AG08396 (cell line): Measurements from ENCODE around the gene GOLT1A.
A peak's percentile ranks its signal among the peaks of the same experiment; 100 is the strongest.

Source experiments
- DNase-seq: peaks from one replicate; pipeline ENCODE4 v3.0.0; 2012; ENCODE audit warnings: low spot score, mixed read lengths

GOLT1A gene

DNA sequence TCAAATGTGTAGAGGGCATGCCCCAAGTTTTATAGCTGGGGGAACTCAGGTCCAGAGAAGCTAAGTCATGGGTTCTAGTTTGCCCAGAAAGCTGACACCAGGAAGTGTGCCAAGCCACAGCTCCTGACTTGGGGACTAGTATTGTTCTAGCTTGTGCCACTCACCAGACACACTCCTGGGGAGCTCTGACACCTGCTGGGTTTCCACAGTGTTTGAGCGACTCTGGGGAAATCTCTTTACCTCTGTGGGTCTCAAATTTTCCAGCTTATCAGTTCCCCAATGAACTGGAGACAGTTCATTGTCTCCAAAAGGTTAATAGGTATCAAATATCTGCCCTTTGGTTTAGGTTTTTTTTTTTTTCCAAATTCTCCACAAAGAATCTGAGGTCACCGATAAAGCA lies 21.7 kb downstream of the GOLT1A start:
- DNase-seq, result no peak

DNA sequence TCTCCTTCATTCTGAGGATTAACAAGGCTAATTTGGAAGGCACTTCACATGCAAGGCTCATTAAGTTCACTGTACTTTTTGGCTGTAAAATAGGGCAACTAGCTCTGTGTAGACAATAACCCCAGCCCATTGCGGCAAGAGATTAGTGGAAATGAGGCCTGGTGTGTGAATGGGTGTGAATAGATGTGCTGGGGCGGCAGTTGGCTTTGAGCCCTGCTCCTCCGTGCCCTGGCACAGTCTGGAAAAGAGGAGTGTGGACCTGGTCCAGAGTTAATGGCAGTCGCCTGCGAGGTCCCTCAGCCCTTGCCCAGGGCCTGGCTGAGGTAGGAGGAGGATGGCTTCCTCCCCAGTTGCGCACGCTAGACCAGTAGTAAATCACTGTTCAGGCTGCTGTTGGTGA lies 22.3 kb downstream of the GOLT1A start:
- no peak for DNase-seq

DNA sequence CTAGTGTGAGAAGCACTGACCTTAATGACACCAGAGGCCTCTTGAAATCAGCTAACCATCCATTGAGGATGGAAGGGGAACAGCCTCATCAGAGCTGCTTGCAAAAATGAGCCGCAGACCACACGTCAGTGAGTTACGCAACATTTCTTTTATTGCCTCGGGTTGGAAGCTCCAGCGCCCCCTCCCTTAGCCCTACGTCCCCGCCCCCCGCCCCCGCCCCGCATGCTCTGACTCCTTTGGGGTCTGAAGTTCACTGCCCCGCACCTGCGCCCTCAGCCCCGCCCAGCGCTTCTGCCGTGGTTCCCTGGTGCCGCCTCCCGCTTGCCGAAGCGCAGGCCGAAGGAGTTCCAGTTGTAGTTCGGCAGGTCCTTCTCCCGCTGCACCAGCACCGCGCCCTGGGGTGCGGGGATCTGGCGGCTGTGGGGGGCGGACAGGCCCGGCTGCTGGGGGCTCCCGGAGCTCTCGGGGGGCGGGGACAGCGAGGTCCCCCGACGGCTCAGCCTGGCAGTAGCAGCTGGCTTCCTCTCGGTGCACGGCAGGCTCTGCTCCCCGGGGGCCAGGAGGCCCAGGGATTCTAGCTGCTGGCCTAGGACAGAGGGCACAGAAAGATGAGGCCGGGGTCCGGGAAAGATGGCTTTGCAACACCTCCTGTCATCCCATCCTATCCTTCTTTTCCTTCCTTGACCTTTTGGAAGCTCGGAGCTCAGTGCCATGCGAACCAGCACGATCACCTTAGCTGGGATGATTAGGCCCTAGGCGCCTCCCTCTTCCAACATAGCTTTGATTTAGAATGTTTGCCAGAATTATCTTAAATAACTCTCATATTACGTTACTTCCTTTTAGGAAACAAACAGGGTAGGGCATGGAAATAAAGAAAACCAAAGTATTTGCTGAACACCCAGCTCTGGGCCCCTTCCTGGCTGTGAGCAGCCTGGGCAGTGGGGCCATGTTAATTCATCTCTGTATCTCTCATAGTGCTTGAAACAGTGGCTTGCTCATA lies 23.3 kb downstream of the GOLT1A start:
- peak; percentile 45 for DNase-seq

DNA sequence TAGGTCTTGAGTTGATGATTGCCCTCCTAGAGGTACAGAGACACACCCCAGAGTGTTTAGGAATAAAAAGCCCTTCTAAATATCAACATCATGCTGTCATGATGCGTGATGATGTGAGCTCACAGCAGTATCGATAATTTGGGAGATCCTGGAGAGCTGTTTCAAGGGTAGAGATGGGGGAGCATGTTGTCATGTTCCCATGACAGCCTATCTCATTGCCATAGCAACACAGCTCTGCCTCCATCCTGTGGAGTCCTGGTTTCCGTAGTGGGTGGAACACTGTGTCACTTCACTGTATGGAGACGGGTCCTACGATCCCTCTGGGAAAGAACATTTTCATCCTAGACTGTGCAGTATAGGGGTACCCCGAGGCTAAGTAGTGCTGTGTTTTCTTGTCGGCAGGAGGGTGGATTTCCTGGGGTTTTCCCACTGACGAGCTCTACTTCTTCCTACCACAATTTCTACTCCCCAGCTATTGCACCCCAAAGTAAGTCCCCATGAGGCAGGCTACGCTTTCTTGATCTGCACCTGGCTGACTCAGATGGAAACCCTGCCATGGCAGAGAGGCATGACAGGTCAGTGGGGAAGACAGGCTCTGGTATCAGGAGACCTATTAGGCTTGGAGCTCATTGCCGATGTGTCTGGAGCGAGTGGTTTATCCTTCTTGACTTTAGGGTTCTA lies 24.7 kb downstream of the GOLT1A start:
- no peak for DNase-seq

DNA sequence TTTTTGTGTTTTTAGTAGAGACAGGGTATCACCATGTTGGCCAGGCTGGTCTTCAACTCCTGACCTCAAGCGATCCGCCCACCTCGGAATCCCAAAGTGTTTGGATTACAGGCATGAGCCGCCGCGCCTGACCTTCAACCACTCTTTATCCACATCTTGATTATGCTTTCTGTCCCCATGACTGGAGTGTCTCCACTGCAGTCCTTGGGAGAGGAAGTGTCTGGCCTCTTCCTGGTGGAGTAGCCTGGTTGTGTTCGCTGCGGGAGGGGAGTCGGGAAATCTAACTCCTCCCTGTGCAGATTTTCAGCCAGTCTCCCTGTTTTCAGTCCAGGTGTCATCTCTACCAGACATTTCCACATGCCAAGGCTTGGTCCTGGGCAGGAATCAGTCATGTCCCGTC lies 27.2 kb downstream of the GOLT1A start:
- DNase-seq, result no peak

DNA sequence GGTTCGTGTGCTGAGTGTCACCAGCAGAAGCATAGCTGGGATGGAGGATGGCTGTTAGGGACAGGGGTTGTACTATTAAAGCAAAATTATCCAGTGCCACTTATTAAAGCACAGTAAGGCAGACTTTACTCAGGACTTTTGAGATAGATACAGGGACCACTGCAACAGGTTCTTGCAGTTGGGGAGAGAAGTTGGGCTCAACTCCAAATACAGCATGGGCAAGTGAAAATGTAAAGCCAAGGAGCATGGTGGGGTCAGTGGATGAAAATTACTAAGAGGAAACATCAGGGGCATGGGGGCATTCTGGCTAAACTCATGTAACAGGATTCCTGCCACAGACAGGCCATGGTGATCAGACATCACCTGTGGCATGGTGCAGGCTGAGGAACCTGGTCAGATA lies 32.7 kb downstream of the GOLT1A start:
- no peak for DNase-seq

DNA sequence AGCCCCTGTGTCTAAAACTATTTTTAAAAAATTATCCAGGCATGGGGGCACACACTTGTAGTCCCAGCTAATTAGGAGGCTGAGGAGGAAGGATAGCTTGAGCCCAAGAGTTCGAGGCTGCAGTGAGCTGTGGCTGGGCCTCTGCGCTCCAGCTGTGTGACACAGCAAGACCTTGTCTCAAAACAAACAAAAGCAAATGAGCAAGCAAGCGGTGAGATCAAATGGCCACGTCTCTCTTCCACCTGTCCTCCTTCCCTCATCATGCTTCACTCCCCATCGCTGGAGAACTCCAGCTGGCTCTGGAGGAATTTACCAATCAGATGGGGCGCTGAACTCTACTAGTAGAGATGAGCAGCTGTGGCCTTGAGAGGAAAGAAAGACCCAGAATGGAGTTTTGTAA lies 33.7 kb downstream of the GOLT1A start:
- no peak for DNase-seq

DNA sequence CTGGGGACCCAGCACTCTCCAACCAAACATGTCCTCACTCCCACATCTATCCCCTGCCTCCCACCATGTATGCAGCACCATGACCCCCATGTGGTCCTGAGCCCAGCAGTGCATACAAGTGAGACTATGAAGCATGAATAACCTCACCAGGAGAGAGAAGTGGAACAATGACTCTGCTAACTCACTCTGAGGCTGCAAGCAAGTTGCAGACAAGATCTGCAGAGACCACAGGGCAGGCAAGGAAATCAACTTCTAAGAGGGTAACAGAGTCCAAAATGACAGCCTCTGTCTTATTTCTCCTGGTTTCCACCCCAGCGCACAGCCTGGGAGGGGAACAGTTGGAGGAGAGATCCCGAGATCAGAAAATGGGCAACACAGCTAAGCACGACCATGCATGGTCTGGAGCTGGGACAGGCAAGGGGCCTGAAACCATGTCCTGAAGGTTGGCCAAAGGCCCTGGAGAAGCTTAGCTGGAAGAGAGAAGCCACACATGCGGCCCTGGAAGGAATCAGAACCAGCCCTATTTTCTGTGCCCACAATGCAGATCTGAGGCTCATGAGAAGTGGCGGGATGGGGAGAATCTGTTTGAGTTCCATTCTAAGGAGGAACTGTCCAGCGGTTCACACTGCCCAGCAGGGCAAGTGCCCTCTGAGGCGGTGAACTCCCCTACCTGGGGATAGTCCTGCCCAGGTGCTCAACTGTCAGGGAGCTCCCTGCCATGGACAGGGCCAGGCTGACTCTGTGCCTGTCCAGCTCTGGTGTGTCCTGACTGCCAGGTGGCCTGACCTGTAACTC lies 35.1 kb downstream of the GOLT1A start:
- no peak for DNase-seq

DNA sequence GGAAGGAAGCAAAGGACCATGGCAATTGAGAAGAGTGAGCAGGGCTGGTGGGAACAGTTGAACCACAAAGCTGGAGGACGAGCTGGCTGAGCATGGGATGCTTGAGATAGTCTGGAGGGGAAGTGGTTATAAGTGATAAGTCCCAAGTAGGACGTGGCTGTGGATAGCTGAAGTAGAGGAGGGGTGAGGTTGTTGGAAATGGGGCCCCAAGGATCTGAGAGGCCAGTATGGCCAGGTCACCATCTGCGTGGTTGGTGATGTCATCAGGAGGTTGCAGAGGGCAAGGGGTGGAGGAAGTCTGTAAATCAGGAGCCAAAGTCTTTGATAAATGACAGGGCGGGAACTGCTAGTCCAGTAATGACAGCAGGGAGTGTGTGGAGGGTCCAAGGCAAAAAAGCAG lies 36.7 kb downstream of the GOLT1A start:
- DNase-seq, result no peak

DNA sequence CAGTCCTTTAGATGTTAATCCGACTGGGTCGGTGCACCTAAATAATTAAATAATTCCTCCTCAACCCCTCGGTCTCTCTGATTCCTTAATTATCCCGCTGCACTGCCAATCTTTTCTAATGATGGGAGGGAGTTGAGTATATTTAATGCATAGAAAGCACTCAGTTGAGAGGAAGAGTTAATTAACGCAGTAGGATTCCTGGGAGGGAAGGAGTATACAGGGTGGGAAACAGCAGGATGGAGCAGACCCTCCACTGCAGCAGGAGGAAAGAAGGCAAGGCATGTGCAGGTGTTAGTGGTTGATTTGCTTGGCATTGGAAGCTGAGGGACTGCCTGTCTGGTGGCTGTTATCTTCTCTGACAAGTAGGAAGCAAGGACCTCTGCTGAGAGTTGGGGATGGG lies 37.7 kb downstream of the GOLT1A start:
- no peak for DNase-seq

DNA sequence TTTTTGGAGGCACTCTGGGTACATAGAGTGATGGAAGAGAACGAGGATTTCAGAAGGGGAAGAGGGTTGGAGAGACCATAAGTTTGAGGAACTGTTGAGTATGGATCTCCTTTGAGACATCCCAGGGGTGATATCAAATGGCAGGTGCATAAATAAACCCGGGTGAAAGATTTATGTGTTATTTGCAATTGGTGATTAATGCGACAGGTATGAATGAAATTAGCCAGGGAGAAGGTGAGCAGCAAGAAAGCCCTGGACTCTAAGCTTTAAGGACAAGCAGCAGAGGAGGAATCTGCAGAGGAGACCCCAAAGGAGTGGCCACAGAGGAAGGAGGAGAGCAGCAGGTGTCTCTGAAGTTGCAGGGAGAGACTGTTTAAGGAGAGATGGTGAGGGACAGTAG lies 38.8 kb downstream of the GOLT1A start:
- no peak for DNase-seq

DNA sequence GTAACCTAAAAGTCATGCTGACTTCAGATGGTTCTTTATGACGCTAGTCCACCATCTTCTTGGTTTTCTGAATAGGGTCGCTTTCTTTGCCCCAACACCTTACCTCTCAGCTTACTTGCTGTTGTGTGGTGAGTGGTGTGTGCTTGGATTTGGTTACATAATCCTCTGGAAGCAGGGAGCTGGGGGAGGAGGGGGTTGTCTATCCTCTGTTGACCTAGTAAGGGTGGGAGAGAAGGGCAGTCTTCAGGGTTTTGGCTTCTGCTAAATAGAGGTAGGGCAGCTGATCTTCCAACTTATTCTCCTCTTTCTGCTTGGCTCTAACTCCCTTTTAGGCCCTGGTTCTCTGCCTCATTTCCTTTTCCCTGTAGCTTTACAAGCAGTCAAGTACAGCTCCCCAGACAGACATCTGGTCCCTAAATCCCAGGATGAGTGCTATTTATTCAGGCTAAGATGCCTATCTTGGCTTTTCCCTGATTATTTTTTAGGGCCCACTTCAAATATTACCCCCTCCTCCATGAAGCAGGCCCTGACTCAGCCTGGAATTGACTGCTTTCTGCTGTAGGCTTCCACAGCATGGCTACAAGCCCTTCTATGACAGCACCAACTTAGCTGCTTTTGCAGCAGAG lies 41.3 kb downstream of the GOLT1A start:
- no peak for DNase-seq

DNA sequence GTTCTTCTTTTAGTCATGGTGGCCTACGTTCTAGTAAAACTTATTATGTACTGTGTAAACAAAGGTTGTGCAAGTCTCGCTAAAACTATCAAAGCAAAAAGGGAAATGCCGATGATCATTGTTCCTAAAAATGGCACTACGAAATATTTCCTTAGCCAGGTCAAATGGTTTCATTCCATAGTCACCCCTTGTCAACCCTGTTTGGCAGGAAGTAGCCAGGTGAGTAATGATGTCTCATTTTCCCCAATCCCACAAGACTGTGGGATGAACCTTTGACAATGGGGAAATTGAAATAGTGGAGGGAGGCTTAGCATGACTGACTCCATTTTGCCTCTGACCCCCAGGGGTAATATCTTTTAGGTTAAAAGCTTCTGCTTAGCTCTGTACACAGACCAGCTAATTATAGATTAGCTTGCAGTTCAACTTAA lies 42.0 kb downstream of the GOLT1A start:
- no peak for DNase-seq

DNA sequence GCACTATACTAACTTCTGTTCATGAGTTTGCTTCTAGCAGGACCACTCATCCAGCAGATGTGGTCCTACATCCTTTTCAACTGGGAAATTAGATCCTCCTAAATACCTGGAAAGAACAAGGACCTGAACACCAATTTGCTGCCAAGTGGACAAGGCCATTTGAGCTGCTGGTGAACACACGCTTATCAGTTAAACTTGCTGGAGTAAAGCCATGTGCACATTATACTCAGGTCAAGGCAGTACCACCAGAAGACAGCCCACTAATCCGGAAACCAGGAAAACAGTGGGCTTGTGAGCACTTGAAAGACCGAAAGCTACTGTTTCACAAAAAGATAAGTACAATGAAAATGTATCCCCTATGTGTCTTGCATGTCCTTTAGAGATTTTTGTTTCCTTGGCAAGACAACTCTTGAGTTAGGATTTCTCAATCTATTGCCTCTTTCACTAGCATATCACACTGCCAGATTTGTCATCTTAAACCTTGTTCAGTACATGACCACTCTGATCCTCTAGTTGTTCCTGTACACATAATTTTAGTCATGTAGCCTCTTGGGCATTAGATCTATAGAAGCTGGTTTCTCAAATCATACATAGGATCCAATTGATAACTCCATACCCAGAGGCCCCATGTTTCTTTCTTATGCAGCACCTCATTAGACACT lies 43.2 kb downstream of the GOLT1A start:
- DNase-seq, result no peak

DNA sequence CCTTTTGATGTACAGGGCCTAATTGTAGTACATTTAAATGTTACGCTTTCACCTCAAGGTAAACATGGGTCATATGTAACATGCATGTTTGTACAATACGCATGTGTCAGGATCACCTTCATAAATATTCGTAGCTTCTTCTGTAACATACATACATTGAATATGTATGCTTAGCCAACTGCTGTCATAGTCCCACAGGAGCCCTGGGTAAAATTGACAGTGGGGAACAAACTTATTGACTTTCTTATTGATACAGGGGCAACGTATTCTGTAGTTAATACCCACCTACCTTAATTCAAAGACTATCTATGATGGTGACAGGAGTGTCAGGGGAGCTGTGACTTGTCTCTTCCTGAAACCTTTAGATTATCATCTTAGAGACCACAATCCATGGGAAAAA lies 43.9 kb downstream of the GOLT1A start:
- no peak for DNase-seq

DNA sequence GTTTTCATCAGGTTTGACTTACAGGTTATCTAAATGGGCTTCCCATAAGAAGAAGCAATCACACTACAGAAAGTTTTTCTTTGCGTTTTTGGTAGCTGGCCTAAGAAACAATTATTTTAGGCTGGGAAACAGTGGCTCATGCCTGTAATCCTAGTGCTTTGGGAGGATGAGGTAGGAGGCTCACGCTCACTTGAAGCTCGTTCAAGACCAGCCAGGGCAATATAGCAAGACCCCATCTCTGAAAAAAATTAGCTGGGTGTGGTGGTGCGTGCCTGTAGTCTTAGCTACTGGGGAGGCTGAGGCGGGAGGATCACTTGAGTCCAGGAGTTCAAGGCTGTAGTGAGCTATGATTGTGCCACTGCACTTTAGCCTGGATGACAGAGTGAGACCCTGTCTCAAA lies 46.1 kb downstream of the GOLT1A start:
- no peak for DNase-seq

DNA sequence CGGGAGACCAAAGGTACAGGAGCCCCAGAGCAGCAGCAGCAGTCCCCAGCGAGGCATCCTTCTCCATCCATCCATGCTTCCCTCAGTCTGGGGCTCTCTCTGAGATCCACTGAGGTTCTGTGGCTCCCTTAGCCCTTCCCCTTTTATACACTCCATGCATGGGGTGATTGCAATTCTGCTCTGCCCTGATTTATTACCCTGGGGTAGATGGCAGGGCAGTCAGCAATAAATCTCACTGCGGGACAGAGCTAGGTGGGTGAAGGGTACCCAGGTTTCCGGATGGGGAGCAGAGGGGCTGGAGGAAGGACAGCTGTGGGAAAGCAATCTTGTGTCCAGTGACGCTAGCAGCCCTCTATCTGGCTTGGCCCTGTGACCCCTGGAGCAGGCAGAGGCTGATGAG lies 47.6 kb downstream of the GOLT1A start, which contains the start of gene REN:
Gene REN, minus strand, starts transcription at position 119 of the 400 bp plus-strand sequence. Its CDS starts 44 bp downstream, at position 75.
- no peak for DNase-seq

DNA sequence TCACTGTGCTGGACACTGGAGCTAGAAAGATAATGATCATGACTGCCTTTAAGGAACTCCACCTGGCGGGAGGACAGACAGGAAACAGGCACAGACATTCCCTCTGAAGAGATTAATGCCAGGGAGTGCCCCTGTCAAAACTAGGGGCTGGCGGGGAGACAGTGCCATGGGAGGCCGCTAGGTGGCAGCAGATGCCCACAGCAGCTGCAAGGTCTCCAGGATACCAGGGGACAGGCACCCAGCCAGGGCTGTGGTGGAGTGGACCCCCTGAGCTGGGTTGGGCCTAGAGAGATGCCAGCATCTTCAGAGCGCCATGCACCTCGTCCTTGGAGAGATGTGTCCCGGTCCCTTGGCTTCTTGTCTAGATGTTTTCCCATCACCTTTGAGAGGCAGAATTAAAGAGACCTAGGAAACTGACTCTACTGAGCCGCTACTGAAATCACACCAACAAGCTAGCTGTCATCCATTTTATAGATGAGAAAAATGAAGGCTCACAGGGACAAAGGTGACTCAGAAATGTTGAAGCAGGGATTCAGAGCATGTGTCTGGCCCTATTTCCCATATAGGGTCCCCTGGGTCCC lies 51.2 kb downstream of the GOLT1A start:
- DNase-seq, result peak; percentile 87

DNA sequence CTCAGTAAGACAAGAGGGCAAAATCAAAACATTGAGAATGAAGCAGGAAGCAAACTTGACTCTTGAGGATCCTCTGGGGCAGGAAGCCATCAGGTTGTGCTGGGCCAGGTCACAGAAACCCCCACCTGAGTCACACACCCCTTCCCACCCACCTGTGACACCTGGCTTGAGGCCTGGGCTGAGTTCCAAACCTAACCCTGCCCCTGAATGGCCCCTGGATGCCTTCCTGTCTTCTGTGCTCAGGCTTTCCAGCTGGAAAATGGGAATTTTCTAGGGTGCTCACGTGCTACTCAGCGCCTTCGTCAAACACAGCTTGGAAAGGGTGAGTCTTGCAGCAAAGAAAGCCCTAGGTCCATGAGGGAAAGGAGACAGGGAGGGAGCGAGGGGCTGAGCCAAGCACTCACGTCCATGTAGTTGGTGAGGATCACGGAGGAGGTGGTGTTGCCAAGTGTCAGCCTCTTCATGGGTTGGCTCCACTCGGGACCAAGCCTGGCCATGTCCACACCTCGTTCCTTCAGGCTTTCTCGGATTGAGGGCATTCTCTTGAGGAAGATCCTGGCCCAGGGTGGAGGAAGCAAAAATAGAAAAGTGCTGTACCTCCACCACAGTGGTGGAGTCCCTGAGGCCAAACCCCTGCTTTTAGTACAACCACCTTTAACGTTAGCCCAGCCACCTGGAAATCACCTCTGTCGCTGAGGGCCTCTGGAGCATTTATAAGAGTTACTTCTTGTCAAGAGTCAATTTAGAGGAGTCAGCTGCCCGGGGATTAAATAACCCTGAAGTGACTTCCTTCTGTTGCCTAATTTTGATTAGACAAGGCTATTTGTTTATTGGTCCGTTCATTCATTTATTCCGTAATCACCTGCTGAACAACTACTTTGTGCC lies 51.9 kb downstream of the GOLT1A start:
- DNase-seq, result no peak

DNA sequence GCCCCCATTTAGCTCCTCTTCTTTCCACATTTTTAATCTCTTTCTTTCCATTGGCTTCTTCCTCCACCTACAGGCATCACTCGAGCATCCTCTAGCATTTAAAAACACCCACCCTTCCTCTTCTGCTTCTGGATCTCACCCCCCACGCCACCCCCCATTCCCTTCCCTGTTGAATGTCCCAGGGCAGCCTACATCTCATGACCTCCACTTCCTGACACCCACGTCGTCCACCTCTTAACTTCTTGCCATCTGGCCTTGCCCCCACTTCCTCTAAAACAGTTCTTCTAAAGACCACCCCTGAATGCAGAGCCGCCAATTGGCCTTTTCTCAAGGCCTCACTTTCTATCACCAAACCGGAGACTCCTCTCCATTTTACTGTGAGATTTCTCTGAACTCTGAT lies 55.8 kb downstream of the GOLT1A start:
- no peak for DNase-seq
